C1 segment of cervical spinal cord (tissue), 14 donors: ENCODE measurements around the gene FSCN2.
A peak's percentile ranks its signal among the peaks of the same experiment; 100 is the strongest.

Source experiments
- DNase-seq, 14 donors: peaks; one replicate each; lab custom pipeline; 2025; lab: John Stamatoyannopoulos, UW

The FSCN2 gene, protein sequence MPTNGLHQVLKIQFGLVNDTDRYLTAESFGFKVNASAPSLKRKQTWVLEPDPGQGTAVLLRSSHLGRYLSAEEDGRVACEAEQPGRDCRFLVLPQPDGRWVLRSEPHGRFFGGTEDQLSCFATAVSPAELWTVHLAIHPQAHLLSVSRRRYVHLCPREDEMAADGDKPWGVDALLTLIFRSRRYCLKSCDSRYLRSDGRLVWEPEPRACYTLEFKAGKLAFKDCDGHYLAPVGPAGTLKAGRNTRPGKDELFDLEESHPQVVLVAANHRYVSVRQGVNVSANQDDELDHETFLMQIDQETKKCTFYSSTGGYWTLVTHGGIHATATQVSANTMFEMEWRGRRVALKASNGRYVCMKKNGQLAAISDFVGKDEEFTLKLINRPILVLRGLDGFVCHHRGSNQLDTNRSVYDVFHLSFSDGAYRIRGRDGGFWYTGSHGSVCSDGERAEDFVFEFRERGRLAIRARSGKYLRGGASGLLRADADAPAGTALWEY

DNA sequence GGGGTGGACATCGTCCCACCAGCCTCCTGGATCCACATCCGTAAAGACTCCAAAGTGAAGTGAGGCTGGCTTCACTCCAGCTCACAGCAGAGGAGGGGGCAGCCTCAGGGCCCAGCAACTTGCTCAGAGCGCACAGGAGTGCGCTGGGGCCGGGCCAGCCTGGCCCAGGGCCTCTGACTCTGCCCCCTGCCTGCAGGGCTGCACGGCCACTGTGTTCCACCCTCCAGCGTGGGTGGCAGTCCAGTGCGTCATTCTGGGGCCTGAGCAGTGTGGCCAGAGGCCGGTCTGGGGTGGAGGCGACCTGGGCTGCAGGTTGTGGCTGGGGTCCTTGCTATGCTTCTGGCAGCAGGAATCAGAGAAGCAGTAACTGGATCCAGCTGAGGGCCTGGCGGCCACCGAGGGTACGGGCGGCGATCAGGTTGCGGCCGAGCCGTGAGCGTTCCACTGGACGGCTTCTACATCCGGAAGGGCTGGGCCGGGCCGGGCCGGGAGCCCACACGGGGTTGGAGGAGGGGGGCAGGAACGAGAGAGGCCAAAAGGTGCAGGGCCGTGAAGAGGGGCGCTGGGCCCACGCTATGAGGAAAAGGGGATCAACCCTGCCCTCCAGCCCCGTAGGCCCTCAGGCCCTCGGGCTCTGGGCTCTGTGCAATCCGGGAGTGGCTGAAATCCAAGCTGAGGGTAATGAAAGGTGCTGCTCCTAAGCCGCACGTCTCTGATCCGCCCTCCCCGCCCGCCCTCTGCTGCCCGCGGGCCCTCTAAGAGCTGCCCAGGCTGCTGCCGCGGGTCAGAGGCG is at the start of gene FSCN2:
Gene FSCN2 (plus strand): TSS at position 787 of the 793 bp plus-strand sequence. CDS start 155 bp downstream, outside the sequence.
- DNase-seq = no peak

DNA sequence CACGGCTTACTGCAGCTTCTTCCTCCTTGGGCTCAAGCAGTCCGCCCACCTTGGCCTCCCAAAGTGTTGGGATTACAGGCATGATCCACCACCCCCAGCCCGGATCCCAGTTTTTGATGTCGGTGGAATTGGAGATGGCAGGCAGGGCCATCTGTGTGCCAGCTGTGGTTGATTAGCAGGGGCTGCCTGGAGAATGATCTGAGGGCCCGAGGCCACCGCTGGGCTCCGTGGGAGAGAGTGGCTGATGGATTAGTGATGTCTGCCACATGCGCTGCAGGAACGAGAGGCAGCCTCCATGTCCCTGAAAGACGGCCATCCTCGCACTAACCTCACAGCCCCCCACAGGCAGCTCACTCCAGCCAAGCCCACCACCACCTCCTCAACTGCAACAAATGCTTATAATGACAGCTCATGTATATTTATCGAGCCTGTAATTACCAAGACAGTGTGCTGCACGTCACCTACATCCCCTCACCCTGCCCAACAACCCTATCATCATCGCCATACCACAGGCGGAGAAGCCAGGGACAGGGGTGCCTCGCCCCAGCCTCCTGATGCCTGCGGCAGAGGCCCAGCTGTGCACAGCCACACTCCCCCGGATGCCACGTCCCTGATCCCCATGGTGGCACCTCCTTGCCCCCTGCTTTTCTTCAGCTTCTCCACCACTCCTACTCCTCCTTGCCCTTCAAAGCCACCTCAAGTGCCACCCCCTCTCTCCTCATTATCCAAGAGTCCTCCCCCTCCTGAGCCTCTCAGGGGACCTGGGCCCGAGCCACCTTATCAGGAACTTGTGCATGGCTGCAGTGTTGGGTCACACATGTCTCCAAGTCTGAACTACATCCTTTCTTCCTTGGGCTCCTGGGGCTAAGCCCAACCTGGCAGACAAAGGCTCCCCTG is 48.8 kb upstream of the FSCN2 start:
- no peak for DNase-seq

DNA sequence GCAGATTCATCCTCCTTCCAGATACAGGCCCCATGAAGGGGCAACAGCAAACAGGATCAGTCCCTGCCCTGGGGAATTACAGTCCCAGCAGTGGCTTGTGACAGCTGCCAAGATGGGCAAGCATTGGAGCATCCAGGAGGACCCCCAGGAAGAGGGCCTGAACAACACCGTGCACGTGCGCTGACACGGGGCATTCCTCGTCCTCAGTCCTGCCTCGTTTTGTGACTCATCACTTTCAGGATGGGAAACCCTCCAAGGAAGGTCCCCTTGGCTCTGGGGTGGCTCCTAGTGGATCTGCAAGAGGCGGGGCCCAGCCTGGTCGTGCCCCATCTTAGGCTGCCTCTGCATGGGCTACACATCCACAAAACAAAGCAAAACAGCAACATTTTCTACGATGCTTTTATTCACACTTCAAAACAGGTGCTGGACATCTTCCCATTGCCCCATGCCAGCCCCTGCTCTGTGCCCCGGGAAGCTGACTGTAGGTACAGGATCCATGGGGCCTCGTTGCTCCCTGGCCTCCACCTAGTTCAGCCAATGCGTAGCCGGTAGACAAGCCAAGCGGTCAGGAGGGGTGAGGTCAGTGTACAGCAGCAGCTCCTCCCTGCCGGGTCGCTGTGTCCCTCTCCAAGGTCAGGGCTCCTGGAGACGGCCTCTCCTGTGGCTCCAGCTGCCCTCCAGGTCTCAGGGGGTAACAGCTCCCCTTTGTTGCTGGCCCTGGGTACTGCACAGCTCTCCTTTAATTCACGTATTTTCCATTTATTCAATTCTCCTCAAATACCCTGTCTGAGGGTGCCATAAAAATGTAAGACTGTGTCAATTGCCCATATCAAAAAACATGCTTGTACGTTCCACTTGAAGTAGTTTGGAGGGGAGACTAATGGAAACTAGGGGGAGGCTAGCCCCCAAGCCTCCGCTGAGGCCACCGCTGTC is 47.8 kb upstream of the FSCN2 start:
- DNase-seq = peak in 5 of 14 donors; percentile 9 to 31 (median 23)

DNA sequence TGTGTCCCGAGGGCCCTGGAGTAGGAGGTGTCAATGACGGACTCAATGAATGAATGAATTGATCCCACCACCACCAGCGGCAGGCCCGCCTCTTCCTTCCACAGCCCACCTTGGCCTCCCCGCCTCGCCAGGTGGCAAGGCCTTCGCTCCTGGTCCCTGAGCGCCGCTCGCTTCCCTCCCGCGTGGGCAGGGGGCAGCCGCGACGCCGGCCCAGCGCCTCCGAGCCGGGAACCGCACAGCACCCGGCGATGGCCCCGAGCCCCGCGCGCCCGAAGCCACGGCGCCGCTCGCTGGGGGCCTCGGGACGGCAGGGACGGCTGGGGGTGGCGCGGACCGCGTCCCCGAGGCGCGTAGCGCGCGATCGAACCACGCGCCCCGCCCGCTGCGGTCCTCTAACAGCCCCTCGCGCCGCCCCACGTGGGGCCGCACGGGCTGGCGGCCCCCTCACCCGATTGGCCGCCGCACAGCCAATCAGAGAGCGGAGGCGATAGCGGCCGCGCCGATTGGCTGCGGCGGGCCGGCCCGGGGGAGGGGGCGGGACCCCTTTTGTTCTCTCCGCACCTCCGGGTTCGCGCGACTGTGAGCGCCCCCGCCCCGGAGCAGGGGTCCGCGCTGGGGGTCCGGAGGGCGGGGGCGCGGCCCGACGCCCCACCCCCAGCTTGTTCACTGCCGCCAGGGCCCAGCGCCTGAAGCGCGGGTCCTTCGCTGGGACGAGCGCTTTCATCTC is 46.9 kb upstream of the FSCN2 start:
- peak in 13 of 14 donors; percentile 19 to 84 (median 56) for DNase-seq

DNA sequence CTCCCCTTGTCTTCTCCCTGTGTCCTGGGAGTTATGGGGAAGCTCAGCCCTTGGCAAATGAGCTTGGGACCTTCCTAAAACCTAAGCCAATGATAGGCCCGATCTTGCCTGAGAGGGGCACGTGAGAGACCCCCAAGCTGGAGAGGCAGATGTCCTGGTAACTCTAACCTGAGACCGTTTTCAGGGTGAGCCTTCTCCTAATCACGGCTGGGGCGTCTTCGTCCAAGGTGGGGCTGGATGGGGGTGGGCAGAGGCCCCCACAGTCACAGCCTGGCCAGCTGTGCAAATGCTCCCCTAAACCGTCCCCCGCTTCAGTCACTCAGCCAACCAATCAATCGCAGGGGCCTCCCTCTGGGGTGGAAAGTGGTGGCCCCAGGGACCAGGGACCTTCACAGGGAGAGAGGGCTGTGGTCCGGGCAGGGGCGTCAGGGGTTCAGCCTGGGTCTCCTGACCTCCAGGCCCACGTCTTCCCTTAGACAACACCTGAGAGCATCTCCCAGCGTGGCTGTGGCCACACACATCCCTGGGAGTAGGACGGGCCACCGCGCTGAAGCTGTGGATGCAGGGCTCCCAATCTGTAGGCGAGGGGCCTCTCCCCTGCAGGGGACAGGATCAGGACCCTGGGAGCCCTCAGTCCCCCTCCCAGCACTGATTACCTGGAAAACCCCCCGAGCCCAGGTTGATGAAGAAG is 46.2 kb upstream of the FSCN2 start:
- DNase-seq = no peak

DNA sequence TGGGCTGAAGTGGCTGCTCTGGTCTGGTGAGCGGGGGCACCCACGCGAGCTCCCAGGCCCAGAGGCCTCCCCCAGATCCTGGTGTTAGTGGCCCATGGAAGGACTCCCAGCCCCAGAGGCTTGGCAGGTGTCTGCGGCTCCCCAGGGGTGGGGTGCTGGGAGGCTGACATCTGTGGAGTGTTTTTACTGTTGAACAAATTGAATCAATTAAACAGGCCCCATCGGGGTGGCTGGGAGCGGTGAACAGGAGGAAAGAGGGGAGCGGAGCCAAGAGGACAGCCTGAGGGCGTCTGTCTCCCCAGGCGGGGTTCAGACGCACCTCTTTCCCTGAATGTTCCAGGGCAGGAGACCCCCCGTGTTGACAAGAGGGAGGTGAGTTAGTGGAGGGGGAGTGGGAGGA is 45.5 kb upstream of the FSCN2 start:
- DNase-seq = no peak

DNA sequence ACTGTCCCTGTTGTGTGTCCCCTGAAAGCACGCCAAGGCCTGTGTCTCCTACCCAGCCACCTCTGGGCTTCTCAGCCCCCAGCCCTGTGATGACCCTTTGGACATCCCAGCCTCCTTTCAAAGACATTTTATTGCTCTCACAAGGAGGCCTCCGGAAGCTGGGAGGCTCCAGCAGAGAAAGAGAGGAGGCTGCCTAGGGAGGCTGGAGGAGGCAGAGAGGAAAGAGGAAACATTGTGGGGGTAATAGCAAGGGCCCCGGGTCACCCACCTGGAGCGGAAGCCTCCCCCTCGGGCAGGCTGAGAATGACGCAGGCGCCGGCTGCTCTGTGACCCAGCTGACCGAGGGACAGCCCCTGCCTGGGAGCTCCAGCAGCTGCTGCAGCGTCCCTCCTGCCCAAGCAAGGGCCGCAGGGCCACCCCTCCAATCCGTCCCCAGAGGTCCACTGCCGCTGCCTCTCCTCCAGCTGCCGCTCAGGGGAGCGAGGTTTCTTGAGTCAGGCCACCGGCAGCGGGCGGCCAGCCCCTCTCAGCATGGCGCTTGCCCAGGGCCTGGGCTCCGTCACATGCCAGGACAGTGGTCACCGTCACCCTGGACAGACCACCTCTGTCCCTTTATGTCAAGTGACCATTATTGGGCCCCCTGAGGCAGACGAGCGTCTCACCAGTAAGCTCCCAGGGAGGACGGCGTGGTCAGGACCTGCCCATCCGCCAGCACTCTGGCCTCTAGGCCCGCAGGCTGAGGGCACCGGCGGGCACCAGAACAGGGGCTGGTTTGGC is 44.9 kb upstream of the FSCN2 start:
- DNase-seq = peak in 1 of 14 donors; percentile 45

DNA sequence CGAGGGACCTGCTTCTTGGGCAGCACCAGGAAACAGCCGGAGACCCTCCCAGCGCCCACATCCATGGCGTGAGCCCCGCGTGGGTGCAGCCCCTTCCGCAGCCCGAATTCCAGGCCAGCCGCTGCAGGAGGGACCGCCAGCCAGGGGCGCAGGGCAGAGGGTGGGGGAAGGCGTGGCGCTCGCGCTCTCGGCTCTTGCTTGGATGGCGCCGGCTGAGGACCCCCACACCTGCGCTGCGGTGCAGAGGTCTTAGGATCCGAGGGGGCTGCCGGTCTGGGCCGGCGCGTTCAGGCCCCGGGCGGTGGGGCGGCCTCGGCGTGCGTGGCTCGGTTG is 44.3 kb upstream of the FSCN2 start:
- no peak for DNase-seq

DNA sequence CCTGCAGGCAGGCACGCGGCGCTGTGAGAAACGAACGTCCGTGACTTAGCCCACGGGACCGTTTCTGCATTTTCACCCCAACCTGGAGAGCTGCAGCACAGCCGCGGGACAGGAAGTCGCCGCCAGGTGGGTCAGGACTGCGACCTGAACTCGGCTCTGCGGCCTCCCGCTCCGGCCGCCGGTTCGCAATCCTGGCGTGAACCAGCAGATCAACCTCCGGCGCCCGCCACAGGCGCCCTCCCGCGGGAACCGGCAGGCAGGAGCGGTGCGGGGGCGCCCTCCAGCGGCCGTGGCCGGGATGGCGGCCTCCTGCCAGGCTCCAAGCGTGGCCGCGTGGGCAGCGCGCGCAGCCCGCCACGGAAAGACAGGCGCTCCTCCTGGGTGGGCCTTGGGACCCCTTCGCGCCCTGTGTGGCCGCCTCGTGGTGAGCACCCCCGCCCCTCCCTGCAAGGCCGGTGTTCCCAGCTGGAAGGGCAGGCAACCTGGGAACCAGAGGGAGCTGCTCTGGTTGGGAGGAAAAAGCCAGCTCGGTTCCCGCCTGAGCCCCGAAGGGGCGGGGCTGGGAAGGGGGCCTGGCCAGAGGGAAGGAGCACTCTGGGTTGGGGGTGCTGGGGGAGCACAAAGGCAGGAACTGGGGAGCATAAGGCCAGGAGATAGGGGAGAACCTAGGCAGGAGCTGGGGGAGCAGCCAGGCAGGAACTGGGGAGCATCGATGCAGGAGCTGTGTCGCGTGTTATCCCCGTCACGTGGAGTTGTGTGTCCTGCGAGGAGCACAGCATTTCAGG is 43.8 kb upstream of the FSCN2 start:
- DNase-seq = peak in 13 of 14 donors; percentile 42 to 91 (median 66)

DNA sequence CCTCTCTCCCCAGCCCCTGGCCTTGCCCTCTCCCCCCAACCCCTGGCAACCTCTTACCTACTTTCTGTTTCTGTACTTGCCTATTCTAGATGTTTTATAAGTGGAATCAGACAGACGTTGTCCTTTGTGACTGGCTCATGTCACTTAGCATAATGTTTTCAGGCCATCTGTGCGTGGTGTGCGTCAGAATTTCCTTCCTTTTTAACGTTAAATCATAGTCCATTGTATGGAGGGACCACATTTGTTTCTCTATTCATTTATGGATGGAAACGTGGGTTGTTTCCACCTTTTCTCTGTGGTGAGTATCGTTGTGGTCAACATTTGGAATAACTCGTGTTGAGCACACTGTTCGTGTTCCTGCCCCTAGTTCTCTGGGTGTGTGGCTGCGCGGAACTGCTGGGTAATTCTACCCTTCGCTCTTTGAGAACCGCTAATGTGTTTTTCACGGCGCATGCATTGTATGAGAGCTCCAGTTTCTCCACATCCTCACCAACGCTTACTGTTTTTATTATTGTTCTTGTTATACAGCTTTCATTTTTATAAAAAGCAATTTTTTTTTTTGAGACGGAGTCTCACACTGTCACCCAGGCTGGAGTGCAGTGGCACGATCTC is 41.9 kb upstream of the FSCN2 start:
- no peak for DNase-seq

DNA sequence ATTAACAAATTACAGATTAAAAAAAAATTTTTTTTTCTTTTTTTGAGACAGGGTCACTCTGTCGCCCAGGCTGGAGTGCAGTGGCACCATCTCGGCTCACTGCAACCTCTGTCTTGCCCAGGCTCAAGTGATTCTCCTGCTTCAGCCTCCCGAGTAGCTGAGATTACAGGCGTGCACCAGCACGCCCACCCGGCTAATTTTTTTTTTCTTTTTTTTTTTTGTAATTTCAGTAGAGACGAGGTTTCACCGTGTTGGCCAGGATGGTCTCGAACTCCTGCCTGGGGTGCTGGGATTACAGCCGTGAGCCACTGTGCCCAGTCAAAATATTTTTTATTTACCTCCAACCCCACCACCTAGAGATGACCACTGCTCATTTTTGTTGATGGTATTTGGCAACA is 41.1 kb upstream of the FSCN2 start:
- DNase-seq = no peak

DNA sequence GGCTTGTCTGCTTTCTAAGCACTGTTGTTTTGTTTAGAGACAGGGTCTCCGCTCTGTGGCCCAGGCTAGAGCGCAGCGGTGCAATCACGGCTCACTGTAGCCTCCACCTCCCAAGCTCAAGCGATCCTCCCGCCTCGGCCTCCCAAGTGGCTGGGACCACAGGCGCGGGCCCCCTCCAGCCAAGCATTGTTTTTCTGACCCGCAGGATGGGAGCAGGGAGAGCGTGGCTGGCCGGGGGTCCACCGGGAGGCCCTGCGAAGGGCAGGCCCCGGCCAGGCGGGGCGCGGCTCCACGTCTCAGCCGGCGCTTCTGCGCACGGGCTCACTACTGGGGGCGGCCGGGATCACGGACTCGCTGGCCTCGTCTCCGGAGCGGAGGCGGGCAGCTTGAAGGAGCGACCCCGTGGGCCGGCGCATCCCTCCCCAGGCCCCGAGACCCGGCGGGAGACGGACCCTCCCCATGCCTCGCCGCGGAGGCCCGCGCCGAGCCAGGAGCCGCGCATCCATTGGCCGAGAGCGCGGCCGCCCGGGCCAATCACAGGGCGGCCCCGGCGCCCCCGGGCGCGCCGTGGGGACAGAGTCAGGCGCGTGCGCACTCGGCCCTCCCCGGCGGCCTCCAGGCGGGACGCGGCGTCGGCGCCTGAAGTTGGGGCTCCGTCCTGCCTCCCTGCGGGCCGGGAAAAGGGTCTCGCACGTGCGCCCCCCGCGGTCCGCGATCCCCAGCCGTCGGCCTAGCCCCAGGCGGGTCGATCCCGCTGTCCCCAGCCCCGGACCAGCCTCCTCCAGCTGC is 40.5 kb upstream of the FSCN2 start:
- peak in 11 of 14 donors; percentile 28 to 86 (median 48) for DNase-seq

DNA sequence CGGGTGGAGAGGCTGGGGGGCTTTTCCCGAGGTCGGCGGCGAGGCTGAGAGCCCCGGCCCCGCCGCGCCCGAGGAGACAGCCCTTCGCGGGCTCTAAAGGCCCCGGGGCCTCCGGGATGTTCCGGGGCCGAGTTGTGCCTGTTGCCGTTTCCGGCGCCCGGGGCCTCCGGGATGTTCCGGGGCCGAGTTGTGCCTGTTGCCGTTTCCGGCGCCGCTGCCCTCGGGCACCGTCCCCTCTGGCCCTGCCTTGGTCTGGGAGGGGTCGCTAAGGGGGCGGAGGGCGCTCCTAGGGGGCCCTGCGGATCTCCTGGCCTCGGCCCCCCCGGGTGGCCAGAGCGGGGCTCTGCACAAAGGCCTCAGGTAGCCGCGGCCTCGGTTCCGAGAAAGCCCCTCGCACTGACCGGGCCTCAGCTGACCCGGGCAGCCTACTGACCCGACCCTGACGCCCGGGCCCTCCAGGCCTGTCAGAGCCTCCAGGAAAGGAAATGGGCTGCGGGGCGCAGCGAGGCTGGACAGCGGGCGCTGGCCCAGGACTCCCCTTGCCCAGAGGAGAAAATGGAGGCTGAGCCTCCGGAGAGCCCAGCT is 39.8 kb upstream of the FSCN2 start:
- DNase-seq = no peak

DNA sequence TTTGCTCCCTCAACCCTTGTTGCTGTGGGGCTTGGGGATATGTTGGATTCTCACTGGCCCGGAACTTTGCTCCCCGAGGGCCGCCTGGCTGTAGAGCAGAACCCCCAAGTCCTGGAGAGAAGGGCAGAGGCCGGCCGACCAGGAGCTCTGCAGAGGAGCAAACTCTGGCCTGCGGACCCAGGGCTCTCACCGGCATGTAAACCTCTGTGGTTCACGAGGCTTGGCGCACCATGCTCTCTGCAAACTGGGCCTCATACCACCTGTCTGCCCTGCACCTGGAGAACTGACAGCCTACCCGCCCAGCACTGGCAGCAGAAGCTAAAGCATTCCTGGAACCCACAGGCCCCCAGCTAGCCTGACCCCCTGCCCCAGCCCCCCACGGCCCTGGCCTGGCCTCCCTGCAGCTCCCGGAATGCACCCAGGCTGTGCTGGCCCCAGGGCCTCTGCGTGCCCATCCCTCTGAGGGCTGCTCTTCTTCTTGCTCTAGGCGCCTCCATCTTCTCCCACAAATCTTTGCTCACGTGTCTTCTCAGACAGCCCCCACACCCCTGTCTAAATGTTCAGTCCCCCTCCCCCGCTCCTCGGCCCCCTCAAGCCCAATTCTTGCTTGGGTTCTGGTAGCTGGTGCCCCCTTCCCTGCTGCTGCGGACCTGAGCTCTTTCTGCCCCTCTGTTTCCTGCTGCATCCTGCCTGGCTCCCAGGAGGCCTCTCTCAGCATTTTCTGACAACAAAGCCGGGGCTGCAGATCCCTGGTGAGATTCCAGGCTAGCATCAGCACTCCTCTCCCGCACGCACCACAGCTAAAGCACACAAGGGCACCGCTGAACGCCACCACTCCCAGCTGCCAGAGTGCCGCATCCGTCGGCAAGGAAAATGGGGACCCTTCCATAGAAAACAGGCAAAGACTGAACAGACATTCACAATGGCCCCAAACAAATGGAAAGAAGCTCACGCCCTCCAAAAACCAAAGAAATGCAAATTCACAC is 38.9 kb upstream of the FSCN2 start:
- DNase-seq = no peak
